GM12878 (cell line): ENCODE measurements around the gene ATAD3A. TPM values are rescaled to one million over a fixed set of nuclear protein-coding genes. Genes with fewer than 3 reads are reported as not detected.
A peak's percentile ranks its signal among the peaks of the same experiment; 100 is the strongest.

ENCODE experiments used
- ATAC-seq: fragments of 200-7000 bp; cut with Tn5 transposase; 3 replicates; pipeline ENCODE4 v1.9.1; 2020; ENCODE audit warnings: mild to moderate bottlenecking, moderate library complexity
- BruUV-seq: library from RNA; stranded (reverse); fragments of 400-500 nt; replicated peaks from 2 replicates; lab custom pipeline; 2021; lab: Mats Ljungman, UMichigan
- CTCF ChIA-PET: fragments of 300-600 bp; sonication (Branson Sonifier 250); formaldehyde crosslinking; extraction: SDS; loops from one replicate; lab custom pipeline; 2021; ENCODE audit warnings: inconsistent platforms; lab: Yijun Ruan, JAX
- POLR2A ChIA-PET: fragments of 350-600 bp; formaldehyde crosslinking; extraction: SDS; loops from one replicate; lab custom pipeline; 2021; ENCODE audit warnings: inconsistent platforms; lab: Charles Lee
- RAD21 ChIA-PET: fragments of 300-600 bp; sonication (Branson Sonifier 250); formaldehyde crosslinking; loops from one replicate; lab custom pipeline; 2023; ENCODE audit warnings: antibody characterized with exemption; ENCODE audit not compliant: unreplicated experiment; lab: Charles Lee
- SMC1A ChIA-PET: fragments of 300-600 bp; sonication (Branson Sonifier 250); formaldehyde crosslinking; loops from one replicate; lab custom pipeline; 2023; ENCODE audit not compliant: unreplicated experiment, uncharacterized antibody; lab: Charles Lee
- DNase-seq: peaks from one replicate; pipeline ENCODE4 v3.0.0-alpha.2; 2011; ENCODE audit warnings: low read depth, low spot score
- FAIRE-seq: peaks from 3 replicates; lab custom pipeline; 2011; peaks lifted over from hg19 to GRCh38; lab: Jason Lieb, UNC
- H2AFZ ChIP-seq: 2 replicates; pipeline ENCODE4 v1.6.0; 2011; ENCODE audit warnings: low read depth, low read length, control low read depth; ENCODE audit not compliant: control insufficient read depth
- H3K27ac ChIP-seq: 2 replicates; pipeline ENCODE4 v1.5.1; 2011; ENCODE audit warnings: control low read depth; ENCODE audit not compliant: control insufficient read depth, insufficient read depth
- H3K27me3 ChIP-seq, 2 experiments: replicated peaks in 1 of 2; 2 replicates each; pipeline versions ENCODE4 v1.6.0 to v1.6.1; 2011; ENCODE audit warnings: low read length in 1 of 2; ENCODE audit not compliant: control insufficient read depth in 2 of 2, insufficient read depth in 2 of 2
- H3K36me3 ChIP-seq, 2 experiments: 2 replicates each; pipeline ENCODE4 v1.5.1; 2011; ENCODE audit warnings: low read length in 1 of 2; ENCODE audit not compliant: control insufficient read depth in 2 of 2, insufficient read depth in 2 of 2
- H3K4me1 ChIP-seq: 2 replicates; pipeline ENCODE4 v1.6.1; 2011; ENCODE audit warnings: mild to moderate bottlenecking, low read length, moderate library complexity, mixed read lengths; ENCODE audit not compliant: control insufficient read depth, insufficient read depth
- H3K4me2 ChIP-seq: 2 replicates; pipeline ENCODE4 v1.6.0; 2011; ENCODE audit warnings: control low read depth; ENCODE audit not compliant: control insufficient read depth, insufficient read depth
- H3K4me3 ChIP-seq: fragments of 200-600 bp; sonication (generic); 2 replicates; pipeline ENCODE4 v1.5.1; 2016
- H3K79me2 ChIP-seq: 2 replicates; pipeline ENCODE4 v1.6.0; 2011; ENCODE audit warnings: low read length; ENCODE audit not compliant: control insufficient read depth, insufficient read depth
- H3K9ac ChIP-seq: 2 replicates; pipeline ENCODE4 v1.8.0; 2011; ENCODE audit warnings: low read length, control low read depth, mixed read lengths; ENCODE audit not compliant: control insufficient read depth, insufficient read depth
- H3K9me3 ChIP-seq: replicated peaks from 3 replicates; pipeline ENCODE4 v1.5.1; 2011; ENCODE audit warnings: mild to moderate bottlenecking, low read length; ENCODE audit not compliant: control insufficient read depth, insufficient read depth
- H4K20me1 ChIP-seq: 2 replicates; pipeline ENCODE4 v1.6.0; 2011; ENCODE audit not compliant: control insufficient read depth, insufficient read depth
- ATF7 ChIP-seq: fragments of 450-650 bp; IDR thresholded peaks from 2 replicates; pipeline ENCODE4 v1.6.1; 2016; ENCODE audit warnings: low read depth, mild to moderate bottlenecking
- BRCA1 ChIP-seq: IDR thresholded peaks from 2 replicates; pipeline ENCODE4 v1.6.1; 2011; ENCODE audit warnings: low read depth, low read length, improper control_type of control experiment
- ETV6 ChIP-seq, 2 experiments: fragments of 450-650 bp in 1 of 2; IDR thresholded peaks in 1 of 2; conservative IDR thresholded peaks in 1 of 2; 2 replicates each; pipeline ENCODE4 v1.6.1; 2014; ENCODE audit warnings: antibody characterized with exemption in 1 of 2, borderline replicate concordance in 1 of 2, low read depth in 1 of 2, mild to moderate bottlenecking in 1 of 2, moderate library complexity in 1 of 2
- HSF1 ChIP-seq: fragments of 150-350 bp; IDR thresholded peaks from 2 replicates; pipeline ENCODE4 v1.6.1; 2014; ENCODE audit warnings: mild to moderate bottlenecking, low read depth, low read length
- JUNB ChIP-seq: IDR thresholded peaks from 2 replicates; pipeline ENCODE4 v1.6.1; 2016; ENCODE audit warnings: antibody characterized with exemption, mild to moderate bottlenecking
- NRF1 ChIP-seq: conservative IDR thresholded peaks from 2 replicates; pipeline ENCODE4 v1.6.1; 2011; ENCODE audit warnings: mild to moderate bottlenecking, low read depth, low read length, improper control_type of control experiment
- POLR2A ChIP-seq: IDR thresholded peaks from 2 replicates; pipeline ENCODE4 v1.6.1; 2011; ENCODE audit warnings: low read depth, mild to moderate bottlenecking, low read length
- POLR2AphosphoS2 ChIP-seq: IDR thresholded peaks from 2 replicates; pipeline ENCODE4 v1.6.1; 2011; ENCODE audit warnings: low read depth, mild to moderate bottlenecking, low read length, improper control_type of control experiment, moderate library complexity
- POLR2AphosphoS5 ChIP-seq: IDR thresholded peaks from 2 replicates; pipeline ENCODE4 v1.6.1; 2011; ENCODE audit warnings: mild to moderate bottlenecking, low read length, inconsistent platforms
- RAD51 ChIP-seq: fragments of 450-650 bp; IDR thresholded peaks from 2 replicates; pipeline ENCODE4 v1.6.1; 2016; ENCODE audit warnings: moderate library complexity, mild to moderate bottlenecking, inconsistent platforms
- USF1 ChIP-seq: IDR thresholded peaks from 2 replicates; pipeline ENCODE4 v1.6.1; 2011; ENCODE audit warnings: borderline replicate concordance, low read depth, mild to moderate bottlenecking, moderate library complexity, mixed read lengths, low read length; ENCODE audit not compliant: insufficient read depth; ENCODE audit errors: extremely low read length
- WGBS: methylation state at CpG from one replicate; pipeline ENCODE4 v1.1.6; 2016; ENCODE audit warnings: low lambda C conversion rate; ENCODE audit not compliant: insufficient replicate concordance, insufficient coverage; ENCODE audit errors: missing lambda C conversion rate; 5-methylcytosine and 5-hydroxymethylcytosine counted together
- in situ Hi-C: fragments of 300-500 bp; cut with MboI; formaldehyde crosslinking; loops from 9 replicates; pipeline ENCODE4 v1.14.3; 2018; ENCODE audit warnings: mixed read lengths
- intact Hi-C: fragments of 100-400 bp; cut with micrococcal nuclease; formaldehyde crosslinking; loops from one replicate; pipeline ENCODE4 v1.14.2; 2022; ENCODE audit not compliant: unreplicated experiment
- polyA plus RNA-seq, 11 experiments: library from polyadenylated mRNA; depleted of rRNA in 4 of 11; unstranded in 6 of 11; stranded (reverse) in 5 of 11; fragments of >200 nt; fragmentation: Nextera tagmentation in 4 of 11; fragmentation: Illumina TruSeq in 1 of 11; extraction: Ambion mirVana in 4 of 11; extraction: Trizol in 1 of 11; gene quantifications; 1 replicate in 1 of 11; 2 replicates in 10 of 11; pipeline versions ENCODE4 v1.2.1 to v1.2.3, GENCODE V29; 2011 to 2016; ENCODE audit warnings: inconsistent platforms in 2 of 11, missing spikeins in 2 of 11, low read depth in 1 of 11
- total RNA-seq, 4 experiments: library from RNA; depleted of rRNA in 3 of 4; stranded (reverse); fragments of >200 nt in 3 of 4; fragmentation: Illumina TruSeq in 1 of 4; extraction: Trizol in 1 of 4; gene quantifications; 2 replicates each; pipeline versions ENCODE4 v1.2.1 to v1.2.3, GENCODE V29; 2013 to 2021
- TF ChIP-seq, protein P1 (sequence below): fragments of 450-650 bp; IDR thresholded peaks from 2 replicates; pipeline ENCODE4 v1.6.1; 2017; ENCODE audit warnings: antibody characterized with exemption, mild to moderate bottlenecking, moderate library complexity

The ATAD3A gene
- total and polyA plus RNA-seq, 10 of the 15 experiments (the other 5 are each of a cell fraction or from before 2014, with no cell fraction given), result 0.05 to 93.5 (median 38.9) TPM

DNA sequence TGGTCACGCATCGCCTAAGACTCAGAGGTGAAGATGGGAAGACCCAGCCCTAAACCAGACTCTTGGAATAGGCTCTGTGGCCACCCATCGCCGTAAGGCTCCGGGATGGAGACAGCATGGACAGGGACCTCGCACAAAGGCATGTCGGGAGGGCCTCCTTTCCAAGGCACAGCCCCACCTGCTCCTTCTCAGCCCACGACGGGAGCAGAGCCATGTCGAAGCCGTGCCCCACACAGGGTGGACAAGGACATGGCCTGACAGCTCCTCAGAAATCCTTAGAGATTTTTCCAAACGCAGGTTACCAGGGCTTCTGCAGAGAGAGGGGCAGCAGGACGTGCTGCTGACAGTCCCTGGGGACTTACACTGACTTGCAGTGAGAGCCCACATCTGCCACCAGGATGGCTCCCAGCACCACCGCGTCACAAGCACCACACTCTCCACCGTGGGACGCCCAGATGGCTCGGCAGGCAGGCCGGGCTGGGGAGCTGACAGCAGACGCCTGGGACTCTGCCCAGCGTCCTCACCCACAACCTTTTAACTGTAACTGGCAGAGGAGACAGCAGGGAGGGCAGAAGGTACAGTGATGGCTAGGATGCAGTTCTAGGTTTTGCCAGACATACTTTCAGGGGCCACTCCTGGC lies 50.7 kb downstream of the ATAD3A start:
- Histone ChIP-seq H4K20me1 (peaks cover 11% of the 10 kb centered on the region), H3K9ac (no peak overlapping the region), H2AFZ (no peak overlapping the region), H3K36me3 (peaks cover 28 to 37% of the 10 kb centered on the region in 2 experiments), H3K4me3 (no peak overlapping the region), H3K4me2 (no peak overlapping the region), H3K27me3 (no peaks in the 10 kb centered on the region), H3K27ac (no peak overlapping the region), H3K4me1 (no peaks in the 10 kb centered on the region), H3K79me2 (peaks cover 21% of the 10 kb centered on the region), H3K9me3 (no peaks in the 10 kb centered on the region)
- BruUV-seq, result no TSS peak
- RAD21 ChIA-PET, result interaction anchor here (1.1 kb wide), 1 partner anchor 90 kb away, joined by 3 read pairs; no protein-coding TSS in a partner anchor
- no peak for DNase-seq
- POLR2A ChIA-PET, result no interaction called here
- SMC1A ChIA-PET, result no interaction called here
- ATAC-seq, result no peak; the same call in 2 of the 3 replicates
- WGBS, result 93% methylated on average over 21 of the region's 21 CpGs
- intact Hi-C loops (no loop called here), in situ Hi-C loops (no loop called here)
- CTCF ChIA-PET, result no interaction called here
- no peak for FAIRE-seq
- peak; percentile 44; the same call in 1 of the 2 replicates for TF ChIP-seq POLR2AphosphoS5
- TF ChIP-seq RAD51, result no peak
- TF ChIP-seq POLR2A, result peak; percentile 76
- no peak for TF ChIP-seq NRF1
- TF ChIP-seq POLR2AphosphoS2, result 0 out of 2 replicates have a peak, but pooled peaks have one; percentile 49

DNA sequence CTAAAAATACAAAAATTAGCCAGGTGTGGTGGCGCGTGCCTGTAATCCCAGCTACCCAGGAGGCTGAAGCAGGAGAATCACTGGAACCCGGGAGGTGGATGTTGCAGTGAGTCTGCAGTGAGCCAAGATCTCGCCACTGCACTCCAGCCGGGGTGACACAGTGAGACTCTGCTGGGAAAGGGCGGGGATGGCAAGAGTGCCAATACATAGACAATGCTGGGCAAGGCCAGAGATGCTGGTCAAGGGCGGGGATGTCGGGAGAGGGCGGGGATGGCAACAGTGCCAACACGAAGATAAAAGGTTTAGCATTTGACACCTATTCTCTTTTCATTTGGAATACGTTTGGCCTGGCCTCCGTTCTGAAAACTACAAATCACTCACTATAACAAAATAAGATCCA lies 51.7 kb downstream of the ATAD3A start:
- intact Hi-C loops, result no loop called here
- ATAC-seq (no peak), DNase-seq (no peak), FAIRE-seq (no peak)
- Histone ChIP-seq H3K4me1 (no peaks in the 10 kb centered on the region), H2AFZ (no peak overlapping the region), H3K27ac (no peak overlapping the region), H3K9ac (no peak overlapping the region), H3K79me2 (peaks cover 30% of the 10 kb centered on the region), H4K20me1 (peaks cover 14% of the 10 kb centered on the region), H3K4me2 (no peak overlapping the region), H3K9me3 (no peaks in the 10 kb centered on the region), H3K36me3 (peaks cover 28 to 37% of the 10 kb centered on the region in 2 experiments), H3K27me3 (no peaks in the 10 kb centered on the region), H3K4me3 (no peak overlapping the region)
- in situ Hi-C loops, result no loop called here
- 97% methylated on average over 12 of the region's 12 CpGs for WGBS
- ChIA-PET POLR2A (no interaction called here), CTCF (no interaction called here), RAD21 (no interaction called here), SMC1A (no interaction called here)
- no TSS peak for BruUV-seq
- TF ChIP-seq JUNB (no peak), ETV6 (conservative IDR thresholded peaks at IDR 0.05 in 1 of 2, IDR thresholded peaks at IDR 0.05 in 1 of 2; ENCODE audit: borderline replicate concordance in 1 of 2, low read depth in 1 of 2) (no peak), USF1 (no peak), HSF1 (no peak), ATF7 (no peak), BRCA1 (no peak)
- TF ChIP-seq, protein P1, sequence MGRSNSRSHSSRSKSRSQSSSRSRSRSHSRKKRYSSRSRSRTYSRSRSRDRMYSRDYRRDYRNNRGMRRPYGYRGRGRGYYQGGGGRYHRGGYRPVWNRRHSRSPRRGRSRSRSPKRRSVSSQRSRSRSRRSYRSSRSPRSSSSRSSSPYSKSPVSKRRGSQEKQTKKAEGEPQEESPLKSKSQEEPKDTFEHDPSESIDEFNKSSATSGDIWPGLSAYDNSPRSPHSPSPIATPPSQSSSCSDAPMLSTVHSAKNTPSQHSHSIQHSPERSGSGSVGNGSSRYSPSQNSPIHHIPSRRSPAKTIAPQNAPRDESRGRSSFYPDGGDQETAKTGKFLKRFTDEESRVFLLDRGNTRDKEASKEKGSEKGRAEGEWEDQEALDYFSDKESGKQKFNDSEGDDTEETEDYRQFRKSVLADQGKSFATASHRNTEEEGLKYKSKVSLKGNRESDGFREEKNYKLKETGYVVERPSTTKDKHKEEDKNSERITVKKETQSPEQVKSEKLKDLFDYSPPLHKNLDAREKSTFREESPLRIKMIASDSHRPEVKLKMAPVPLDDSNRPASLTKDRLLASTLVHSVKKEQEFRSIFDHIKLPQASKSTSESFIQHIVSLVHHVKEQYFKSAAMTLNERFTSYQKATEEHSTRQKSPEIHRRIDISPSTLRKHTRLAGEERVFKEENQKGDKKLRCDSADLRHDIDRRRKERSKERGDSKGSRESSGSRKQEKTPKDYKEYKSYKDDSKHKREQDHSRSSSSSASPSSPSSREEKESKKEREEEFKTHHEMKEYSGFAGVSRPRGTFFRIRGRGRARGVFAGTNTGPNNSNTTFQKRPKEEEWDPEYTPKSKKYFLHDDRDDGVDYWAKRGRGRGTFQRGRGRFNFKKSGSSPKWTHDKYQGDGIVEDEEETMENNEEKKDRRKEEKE, result no peak
